BLaER1 treated with 17β-estradiol and CSF1 and Interleukin-3, amounts not matched to agents 10 nM and 100 nM (cell line): Measurements from ENCODE around the gene ASB17.

Experiments
- H3K27ac ChIP-seq, 11 experiments: shearing (Covaris generic); formaldehyde crosslinking; 2 replicates each; pipeline ENCODE4 v1.8.1; 2022
- H3K27me3 ChIP-seq, 11 experiments: shearing (Covaris generic); formaldehyde crosslinking; 2 replicates each; pipeline ENCODE4 v1.8.1; 2022
- H3K36me3 ChIP-seq, 11 experiments: shearing (Covaris generic); formaldehyde crosslinking; 2 replicates each; pipeline ENCODE4 v1.8.1; 2022
- H3K4me1 ChIP-seq, 10 experiments: shearing (Covaris generic); formaldehyde crosslinking; 2 replicates each; pipeline ENCODE4 v1.8.1; 2022
- H3K4me2 ChIP-seq, 11 experiments: shearing (Covaris generic); formaldehyde crosslinking; 2 replicates each; pipeline ENCODE4 v1.8.1; 2022
- H3K4me3 ChIP-seq, 10 experiments: shearing (Covaris generic); formaldehyde crosslinking; 2 replicates each; pipeline ENCODE4 v1.8.1; 2022
- H3K9ac ChIP-seq, 11 experiments: shearing (Covaris generic); formaldehyde crosslinking; 2 replicates each; pipeline ENCODE4 v1.8.1; 2022
- H3K9me3 ChIP-seq, 11 experiments: shearing (Covaris generic); formaldehyde crosslinking; replicated peaks in 1 of 11; 2 replicates each; pipeline ENCODE4 v1.8.1; 2022
- H4K20me1 ChIP-seq, 11 experiments: shearing (Covaris generic); formaldehyde crosslinking; 2 replicates each; pipeline ENCODE4 v1.8.1; 2022
- Cebpa-rat ChIP-seq, 11 experiments: shearing (Covaris generic); IDR thresholded peaks; 2 replicates each; pipeline ENCODE4 v1.8.1; 2022

Gene ASB17

DNA sequence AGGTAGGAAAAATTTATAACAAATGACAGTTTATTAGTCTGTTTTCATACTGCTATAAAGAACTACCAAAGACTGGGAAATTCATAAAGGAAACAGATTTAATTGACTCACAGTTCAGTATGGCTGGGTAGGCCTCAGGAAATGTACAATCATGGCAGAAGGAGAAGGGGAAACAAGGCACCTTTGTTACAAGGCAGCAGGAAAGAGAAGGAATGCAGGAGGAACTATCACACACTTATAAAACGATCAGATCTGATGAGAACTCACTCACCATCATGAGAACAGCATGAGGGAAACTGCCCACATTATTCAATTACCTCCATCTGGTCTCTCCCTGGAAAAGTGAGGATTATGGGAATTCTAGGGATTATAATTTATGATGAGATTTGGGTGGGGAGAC lies 61.3 kb downstream of the ASB17 start:
- Histone ChIP-seq H3K4me3 (no peak overlapping the region), H3K9me3 (peaks cover 11 to 20% (median 17%) of the 10 kb centered on the region in 11 experiments), H4K20me1 (no peaks in the 10 kb centered on the region), H3K36me3 (no peaks in the 10 kb centered on the region; a peak in 1 of 22 replicates), H3K4me1 (no peaks in the 10 kb centered on the region), H3K27me3 (no peaks in the 10 kb centered on the region), H3K27ac (no peak overlapping the region), H3K4me2 (no peak overlapping the region), H3K9ac (no peak overlapping the region)
- no peak for TF ChIP-seq Cebpa-rat (IDR thresholded peaks at IDR 0.05)
